RWPE2 (cell line): ENCODE results near the gene RNF19B.

Experiments used
- ATAC-seq: fragments of 200-7000 bp; cut with Tn5 transposase; 3 replicates; pipeline ENCODE4 v1.9.1; 2021; ENCODE audit warnings: low read depth
- DNase-seq: peaks from one replicate; pipeline ENCODE4 v3.0.0-alpha.2; 2020; ENCODE audit warnings: low spot score
- H3K27ac ChIP-seq: fragments of 450-650 bp; 2 replicates; pipeline ENCODE4 v1.5.1; 2017; ENCODE audit warnings: mild to moderate bottlenecking; ENCODE audit not compliant: poor library complexity, severe bottlenecking
- H3K27me3 ChIP-seq: fragments of 250-450 bp; sonication (Bioruptor Pico); 2 replicates; pipeline ENCODE4 v1.5.1; 2021; ENCODE audit warnings: mild to moderate bottlenecking, moderate library complexity; ENCODE audit not compliant: insufficient read depth, poor library complexity, severe bottlenecking
- H3K36me3 ChIP-seq: fragments of 250-450 bp; sonication (Bioruptor Pico); 2 replicates; pipeline ENCODE4 v1.5.1; 2020; ENCODE audit warnings: low read depth, mild to moderate bottlenecking, moderate library complexity
- H3K4me1 ChIP-seq: fragments of 250-450 bp; sonication (Bioruptor Pico); 2 replicates; pipeline ENCODE4 v1.5.1; 2021; ENCODE audit warnings: mild to moderate bottlenecking, moderate library complexity; ENCODE audit not compliant: insufficient read depth, poor library complexity, severe bottlenecking
- H3K4me3 ChIP-seq: fragments of 250-450 bp; sonication (Bioruptor Pico); 2 replicates; pipeline ENCODE4 v1.5.1; 2021; ENCODE audit warnings: mild to moderate bottlenecking, moderate library complexity; ENCODE audit not compliant: severe bottlenecking
- H3K9me3 ChIP-seq: fragments of 250-450 bp; sonication (Bioruptor Pico); 2 replicates; pipeline ENCODE4 v1.5.1; 2021; ENCODE audit warnings: mild to moderate bottlenecking, moderate library complexity; ENCODE audit not compliant: severe bottlenecking
- TF ChIP-seq, protein P1 (sequence below): fragments of 450-650 bp; IDR thresholded peaks from one replicate; pipeline ENCODE4 v1.5.1; 2017; ENCODE audit warnings: mild to moderate bottlenecking, moderate library complexity; ENCODE audit not compliant: poor library complexity, severe bottlenecking

The RNF19B gene

DNA sequence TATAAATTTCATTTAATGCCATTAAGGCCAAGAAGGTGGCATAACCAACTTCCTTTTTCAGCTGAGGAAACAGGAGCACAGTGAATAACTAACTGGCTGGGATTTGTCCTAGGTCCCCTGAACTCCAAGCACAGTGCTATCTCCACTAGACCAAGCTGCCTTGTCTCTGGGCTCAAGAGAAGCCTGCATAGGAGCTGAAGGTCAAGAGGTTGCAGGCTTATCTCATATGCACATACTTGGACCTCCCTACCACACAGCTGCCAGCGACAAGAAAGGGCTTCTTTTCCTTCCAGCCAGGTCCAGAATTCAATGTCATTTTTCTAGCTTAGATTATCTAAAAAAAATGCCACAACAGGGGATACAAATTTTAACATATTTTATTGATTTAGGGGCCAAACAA lies 45.0 kb upstream of the RNF19B start:
- peaks cover 28% of the 10 kb centered on the region for H3K4me1 ChIP-seq
- H3K9me3 ChIP-seq, result no peaks in the 10 kb centered on the region
- H3K27me3 ChIP-seq, result no peaks in the 10 kb centered on the region
- H3K36me3 ChIP-seq, result peaks cover 63% of the 10 kb centered on the region
- H3K27ac ChIP-seq, result peak overlapping the region; percentile 73
- TF ChIP-seq, protein P1, sequence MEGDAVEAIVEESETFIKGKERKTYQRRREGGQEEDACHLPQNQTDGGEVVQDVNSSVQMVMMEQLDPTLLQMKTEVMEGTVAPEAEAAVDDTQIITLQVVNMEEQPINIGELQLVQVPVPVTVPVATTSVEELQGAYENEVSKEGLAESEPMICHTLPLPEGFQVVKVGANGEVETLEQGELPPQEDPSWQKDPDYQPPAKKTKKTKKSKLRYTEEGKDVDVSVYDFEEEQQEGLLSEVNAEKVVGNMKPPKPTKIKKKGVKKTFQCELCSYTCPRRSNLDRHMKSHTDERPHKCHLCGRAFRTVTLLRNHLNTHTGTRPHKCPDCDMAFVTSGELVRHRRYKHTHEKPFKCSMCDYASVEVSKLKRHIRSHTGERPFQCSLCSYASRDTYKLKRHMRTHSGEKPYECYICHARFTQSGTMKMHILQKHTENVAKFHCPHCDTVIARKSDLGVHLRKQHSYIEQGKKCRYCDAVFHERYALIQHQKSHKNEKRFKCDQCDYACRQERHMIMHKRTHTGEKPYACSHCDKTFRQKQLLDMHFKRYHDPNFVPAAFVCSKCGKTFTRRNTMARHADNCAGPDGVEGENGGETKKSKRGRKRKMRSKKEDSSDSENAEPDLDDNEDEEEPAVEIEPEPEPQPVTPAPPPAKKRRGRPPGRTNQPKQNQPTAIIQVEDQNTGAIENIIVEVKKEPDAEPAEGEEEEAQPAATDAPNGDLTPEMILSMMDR, result no peak
- DNase-seq (no peak), ATAC-seq (no peak)
- H3K4me3 ChIP-seq, result no peak overlapping the region

DNA sequence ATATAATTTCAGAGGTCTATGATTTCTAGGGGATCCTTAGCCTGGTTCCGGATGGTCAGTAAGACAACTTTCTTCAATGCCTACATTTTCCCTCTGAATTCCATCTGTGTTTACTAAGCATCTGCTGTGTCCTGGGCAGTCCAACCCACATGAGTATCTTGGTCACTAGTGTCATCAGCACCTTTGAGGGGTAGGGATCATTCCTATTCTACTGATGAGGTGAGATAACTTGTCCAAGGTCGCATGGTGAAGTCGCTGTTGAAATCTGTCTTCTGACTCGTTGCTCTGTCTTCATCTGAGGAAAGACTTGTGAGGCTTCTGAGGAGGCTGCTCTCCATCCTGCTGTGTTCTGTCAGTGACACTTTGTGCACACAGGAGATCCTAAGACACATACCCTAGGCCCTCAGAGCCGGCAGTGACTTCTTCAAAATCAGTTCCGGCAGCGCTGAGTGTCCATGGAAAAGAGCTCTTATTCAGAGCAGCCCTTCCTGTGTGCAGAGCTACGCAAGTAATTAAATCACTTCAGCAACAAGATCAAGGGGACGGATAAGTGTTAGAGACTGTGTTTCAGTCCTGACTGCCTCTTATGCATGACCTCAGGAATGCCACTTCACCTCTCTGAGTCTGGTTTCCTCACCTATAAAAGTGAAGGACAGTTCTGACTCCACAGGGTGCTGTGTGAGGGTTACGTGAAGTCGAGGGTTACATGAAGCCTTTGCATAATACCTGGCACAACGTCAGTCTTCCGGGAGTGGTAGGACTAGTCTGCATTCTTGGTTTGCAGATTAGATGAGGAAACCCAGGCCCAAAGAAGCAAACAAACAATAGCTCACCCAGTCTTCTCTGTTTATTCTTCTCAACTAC lies 43.7 kb upstream of the RNF19B start:
- H3K9me3 ChIP-seq, result no peaks in the 10 kb centered on the region
- H3K27me3 ChIP-seq, result no peaks in the 10 kb centered on the region
- peak overlapping the region; percentile 73 for H3K27ac ChIP-seq
- TF ChIP-seq, protein P1, result no peak
- peak; percentile 11; the same call in 2 of the 3 replicates for ATAC-seq
- H3K36me3 ChIP-seq, result peaks cover 50% of the 10 kb centered on the region
- H3K4me1 ChIP-seq, result peaks cover 40% of the 10 kb centered on the region
- no peak overlapping the region for H3K4me3 ChIP-seq
- DNase-seq, result no peak

DNA sequence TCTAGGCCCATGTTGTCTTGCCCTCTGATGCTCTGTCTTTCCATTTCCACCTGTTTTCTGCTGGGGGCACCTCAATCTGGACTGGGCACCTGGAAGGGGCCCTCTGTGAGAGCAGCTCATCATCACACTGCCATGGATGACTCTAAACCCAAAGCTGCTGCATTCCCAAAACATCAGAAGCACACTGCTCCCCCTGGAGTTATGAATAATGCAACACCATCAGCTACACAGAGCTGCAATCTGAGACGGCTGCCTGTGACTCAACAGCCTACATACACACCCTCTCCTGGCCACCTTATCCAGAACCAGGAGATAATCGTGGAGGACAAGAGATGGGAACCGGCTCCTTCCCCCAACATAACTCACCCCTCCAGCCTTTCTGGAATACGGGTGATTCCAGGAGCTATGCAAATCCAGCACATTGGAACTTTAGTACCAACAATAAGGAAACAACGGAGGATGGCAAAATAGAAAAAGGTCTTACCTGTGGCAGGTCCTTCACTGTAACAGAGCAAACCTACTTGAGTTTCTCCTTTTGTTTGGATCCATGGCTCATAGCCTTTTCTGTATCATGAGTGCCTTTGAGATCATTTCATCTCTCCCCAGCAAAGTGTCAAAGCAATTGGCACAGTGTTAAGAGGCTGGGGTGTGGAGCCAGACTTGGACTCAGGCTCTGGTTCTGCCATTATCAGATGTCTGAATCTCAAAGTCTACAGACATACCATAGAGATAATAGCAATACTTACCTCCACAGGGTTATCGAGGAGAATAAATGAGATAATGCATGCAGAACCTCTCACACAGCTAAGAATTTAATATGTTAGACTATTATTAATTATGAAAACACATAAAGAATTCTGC lies 42.8 kb upstream of the RNF19B start:
- Histone ChIP-seq H3K4me1 (peaks cover 44% of the 10 kb centered on the region), H3K27ac (peak overlapping the region; percentile 73), H3K4me3 (no peak overlapping the region), H3K9me3 (no peaks in the 10 kb centered on the region), H3K27me3 (no peaks in the 10 kb centered on the region), H3K36me3 (peaks cover 42% of the 10 kb centered on the region)
- TF ChIP-seq, protein P1, result peak; percentile 85
- DNase-seq, result peak; percentile 76
- ATAC-seq, result peak; percentile 91

DNA sequence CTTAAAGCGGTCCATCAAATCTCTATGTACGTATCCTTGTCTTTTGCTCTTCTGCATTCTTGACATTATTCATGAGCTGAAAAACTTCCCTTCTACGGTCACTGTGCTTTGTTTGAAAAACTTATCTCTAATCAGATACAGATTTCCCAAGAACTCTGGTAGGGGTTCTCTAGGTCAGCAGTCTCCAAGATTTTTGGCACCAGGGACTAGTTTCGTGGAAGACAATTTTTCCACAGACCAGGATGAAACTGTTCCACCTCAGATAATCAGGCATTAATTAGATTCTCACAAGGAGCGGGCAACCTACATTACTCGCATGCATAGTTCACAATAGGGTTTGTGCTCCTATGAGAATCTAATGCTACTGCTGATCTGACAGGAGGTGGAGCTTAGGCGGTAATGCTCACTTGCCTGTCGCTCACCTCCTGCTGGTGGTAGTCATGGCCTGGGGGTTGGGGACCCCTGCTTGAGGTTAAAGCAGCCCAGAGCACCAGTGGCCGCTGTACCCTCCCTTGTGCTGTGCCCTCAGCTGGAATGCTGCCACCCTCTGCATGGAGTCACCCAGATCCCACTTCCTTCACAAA lies 41.3 kb upstream of the RNF19B start:
- no peak for ATAC-seq
- peak overlapping the region; percentile 73 for H3K27ac ChIP-seq
- H3K27me3 ChIP-seq, result no peaks in the 10 kb centered on the region
- no peak for DNase-seq
- TF ChIP-seq, protein P1, result no peak
- peaks cover 44% of the 10 kb centered on the region for H3K4me1 ChIP-seq
- H3K36me3 ChIP-seq, result peaks cover 27% of the 10 kb centered on the region
- no peaks in the 10 kb centered on the region for H3K9me3 ChIP-seq
- H3K4me3 ChIP-seq, result no peak overlapping the region
